Sigmoid colon (tissue), 4 donors: ENCODE results near the gene IL24.

Source experiments
- CTCF ChIP-seq, 4 experiments: fragments of 450-650 bp in 3 of 4; fragments of 200-600 bp in 1 of 4; IDR thresholded peaks; one replicate each; pipeline ENCODE4 v1.5.1; 2016 to 2019; ENCODE audit warnings: antibody characterized with exemption in 4 of 4, mild to moderate bottlenecking in 3 of 4, moderate library complexity in 2 of 4
- EP300 ChIP-seq, 4 donors: sonication (generic); formaldehyde crosslinking; IDR thresholded peaks; one replicate each; pipeline ENCODE4 v1.6.1; 2017; ENCODE audit warnings: antibody characterized with exemption in 4 of 4
- POLR2A ChIP-seq, 2 donors: fragments of 450-650 bp; IDR thresholded peaks; one replicate each; pipeline ENCODE4 v1.6.1; 2016; ENCODE audit warnings: antibody characterized with exemption in 2 of 2, mild to moderate bottlenecking in 2 of 2, moderate library complexity in 2 of 2

GRCh38 chr1:206947255-206947654, 50.0 kb downstream of the IL24 start:
- TF ChIP-seq EP300 (IDR thresholded peaks at IDR 0.05), result no peak
- TF ChIP-seq CTCF (IDR thresholded peaks at IDR 0.05), result no peak
- no peak for TF ChIP-seq POLR2A (IDR thresholded peaks at IDR 0.05)
